GM18511 (cell line): ENCODE data around the gene COPS3.

Experiments
- ATAC-seq: cut with Tn5 transposase; IDR thresholded peaks from one replicate; pipeline ENCODE4 v1.9.1; 2021; ENCODE audit warnings: mild to moderate bottlenecking, moderate library complexity; ENCODE audit not compliant: unreplicated experiment

COPS3 gene

GRCh38 chr17:17198281-17198680 is 82.8 kb downstream of the COPS3 start:
- no peak for ATAC-seq

GRCh38 chr17:17196776-17197175 is 84.3 kb downstream of the COPS3 start:
- ATAC-seq = no peak
